Ishikawa (cell line): ENCODE data around the gene GNAT3.

ENCODE experiments used
- RAD21 ChIP-seq: IDR thresholded peaks from 2 replicates; pipeline ENCODE4 v1.6.1; 2012; ENCODE audit warnings: low read depth
- TAF1 ChIP-seq: IDR thresholded peaks from 2 replicates; pipeline ENCODE4 v1.6.1; 2012; ENCODE audit warnings: low read depth, mild to moderate bottlenecking
- YY1 ChIP-seq: IDR thresholded peaks from 2 replicates; pipeline ENCODE4 v1.6.1; 2012; ENCODE audit warnings: low read depth
- ZBTB7A ChIP-seq: IDR thresholded peaks from 2 replicates; pipeline ENCODE4 v1.6.1; 2012; ENCODE audit warnings: low read depth
- TF ChIP-seq, protein P1 (sequence below): IDR thresholded peaks from 2 replicates; pipeline ENCODE4 v1.6.1; 2012

GRCh38 chr7:80488851-80489370 lies 23.0 kb downstream of the GNAT3 start:
- TF ChIP-seq, protein P1, sequence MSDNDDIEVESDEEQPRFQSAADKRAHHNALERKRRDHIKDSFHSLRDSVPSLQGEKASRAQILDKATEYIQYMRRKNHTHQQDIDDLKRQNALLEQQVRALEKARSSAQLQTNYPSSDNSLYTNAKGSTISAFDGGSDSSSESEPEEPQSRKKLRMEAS: no peak
- TF ChIP-seq YY1 (no peak), ZBTB7A (no peak), TAF1 (no peak), RAD21 (no peak)
